H9 (cell line): ENCODE results near the gene CTNNBL1. TPM values are rescaled to one million over a fixed set of nuclear protein-coding genes. Genes with fewer than 3 reads are reported as not detected.

Experiments used
- DNase-seq: peaks from one replicate; pipeline ENCODE4 v3.0.0-alpha.2; 2017
- H2AFZ ChIP-seq: one replicate; pipeline ENCODE4 v1.6.1; 2013; ENCODE audit warnings: mild to moderate bottlenecking, low read length, control low read depth, moderate library complexity
- H2AK5ac ChIP-seq: 2 replicates; pipeline ENCODE4 v1.6.1; 2013; ENCODE audit warnings: low read length, control low read depth, mixed read lengths; ENCODE audit not compliant: insufficient read length
- H2BK120ac ChIP-seq: one replicate; pipeline ENCODE4 v1.6.1; 2013; ENCODE audit warnings: low read depth, mild to moderate bottlenecking, low read length, control low read depth, inconsistent platforms; ENCODE audit not compliant: poor library complexity, severe bottlenecking
- H2BK12ac ChIP-seq: 2 replicates; pipeline ENCODE4 v1.6.1; 2013; ENCODE audit warnings: low read length, control low read depth, mixed read lengths, low read depth; ENCODE audit not compliant: insufficient read length
- H2BK15ac ChIP-seq: 2 replicates; pipeline ENCODE4 v1.6.1; 2013; ENCODE audit warnings: low read depth, low read length, control low read depth
- H2BK20ac ChIP-seq: one replicate; pipeline ENCODE4 v1.6.1; 2013; ENCODE audit warnings: low read depth, mild to moderate bottlenecking, low read length, control low read depth, inconsistent platforms; ENCODE audit not compliant: poor library complexity, severe bottlenecking
- H2BK5ac ChIP-seq: 2 replicates; pipeline ENCODE4 v1.6.1; 2013; ENCODE audit warnings: low read length, control low read depth, mixed read lengths; ENCODE audit not compliant: insufficient read length
- H3K14ac ChIP-seq: 2 replicates; pipeline ENCODE4 v1.6.1; 2013; ENCODE audit warnings: low read length, control low read depth; ENCODE audit not compliant: insufficient read depth
- H3K18ac ChIP-seq: 2 replicates; pipeline ENCODE4 v1.6.1; 2013; ENCODE audit warnings: low read depth, mild to moderate bottlenecking, mixed read lengths, low read length, control low read depth; ENCODE audit not compliant: insufficient read length
- H3K23ac ChIP-seq: 2 replicates; pipeline ENCODE4 v1.6.1; 2013; ENCODE audit warnings: low read length, control low read depth, mixed read lengths, low read depth; ENCODE audit not compliant: insufficient read length
- H3K23me2 ChIP-seq: 2 replicates; pipeline ENCODE4 v1.6.1; 2013; ENCODE audit warnings: low read depth, mild to moderate bottlenecking, mixed read lengths, low read length, control low read depth; ENCODE audit not compliant: insufficient read length, poor library complexity, severe bottlenecking
- H3K27ac ChIP-seq: 2 replicates; pipeline ENCODE4 v1.5.1; 2013; ENCODE audit warnings: low read length, control low read depth, mixed read lengths, low read depth; ENCODE audit not compliant: insufficient read length
- H3K27me3 ChIP-seq: 2 replicates; pipeline ENCODE4 v1.6.1; 2013; ENCODE audit warnings: low read length, control low read depth, inconsistent platforms; ENCODE audit not compliant: insufficient read depth
- H3K4ac ChIP-seq: 2 replicates; pipeline ENCODE4 v1.6.1; 2013; ENCODE audit warnings: low read depth, mild to moderate bottlenecking, control low read depth, inconsistent platforms, low read length, moderate library complexity
- H3K4me1 ChIP-seq: 2 replicates; pipeline ENCODE4 v1.6.1; 2013; ENCODE audit warnings: low read length, control low read depth, inconsistent platforms; ENCODE audit not compliant: insufficient read depth
- H3K4me2 ChIP-seq: 2 replicates; pipeline ENCODE4 v1.6.1; 2013; ENCODE audit warnings: low read length, control low read depth, mixed read lengths; ENCODE audit not compliant: insufficient read length, insufficient read depth
- H3K56ac ChIP-seq: 2 replicates; pipeline ENCODE4 v1.6.1; 2013; ENCODE audit warnings: low read depth, mild to moderate bottlenecking, mixed read lengths, low read length, control low read depth; ENCODE audit not compliant: insufficient read length
- H3K79me1 ChIP-seq: 2 replicates; pipeline ENCODE4 v1.6.1; 2013; ENCODE audit warnings: low read depth, mild to moderate bottlenecking, moderate library complexity, low read length, control low read depth, inconsistent platforms; ENCODE audit not compliant: insufficient read depth, poor library complexity, severe bottlenecking
- H3K79me2 ChIP-seq: 2 replicates; pipeline ENCODE4 v1.6.1; 2013; ENCODE audit warnings: low read length, control low read depth, inconsistent platforms; ENCODE audit not compliant: insufficient read depth
- H3K9ac ChIP-seq: 2 replicates; pipeline ENCODE4 v1.6.1; 2013; ENCODE audit warnings: low read length, control low read depth, mixed read lengths; ENCODE audit not compliant: insufficient read length; ENCODE audit errors: extremely low read depth
- H3K9me3 ChIP-seq: one replicate; pipeline ENCODE4 v1.6.1; 2013; ENCODE audit warnings: low read depth, low read length, inconsistent platforms; ENCODE audit not compliant: control insufficient read depth
- H3T11ph ChIP-seq: one replicate; pipeline ENCODE4 v1.6.1; 2013; ENCODE audit warnings: mild to moderate bottlenecking, low read length, control low read depth, inconsistent platforms
- H4K20me1 ChIP-seq: one replicate; pipeline ENCODE4 v1.6.1; 2013; ENCODE audit not compliant: control insufficient read depth, insufficient read length, insufficient read depth
- H4K5ac ChIP-seq: 2 replicates; pipeline ENCODE4 v1.6.1; 2013; ENCODE audit warnings: low read depth, mild to moderate bottlenecking, mixed read lengths, low read length, control low read depth; ENCODE audit not compliant: insufficient read length
- H4K8ac ChIP-seq: replicated peaks from 2 replicates; pipeline ENCODE4 v1.6.1; 2013; ENCODE audit warnings: low read length, control low read depth, mixed read lengths, low read depth; ENCODE audit not compliant: insufficient read length
- H4K91ac ChIP-seq: 2 replicates; pipeline ENCODE4 v1.6.1; 2013; ENCODE audit warnings: low read depth, mild to moderate bottlenecking, moderate library complexity, mixed read lengths, low read length, control low read depth; ENCODE audit not compliant: insufficient read length
- H3K27ac Mint-ChIP-seq, 3 experiments: 2 replicates in 2 of 3; 3 replicates in 1 of 3; pipeline ENCODE4 v1.8.0; 2020 to 2021; ENCODE audit warnings: mixed read lengths in 3 of 3, mild to moderate bottlenecking in 1 of 3, moderate library complexity in 1 of 3
- H3K27me3 Mint-ChIP-seq: 2 replicates; pipeline ENCODE4 v1.8.0; 2021; ENCODE audit warnings: low read depth, mild to moderate bottlenecking, moderate library complexity, mixed read lengths
- H3K36me3 Mint-ChIP-seq, 3 experiments: 2 replicates in 2 of 3; 3 replicates in 1 of 3; pipeline ENCODE4 v1.8.0; 2020 to 2021; ENCODE audit warnings: low read depth in 3 of 3, mixed read lengths in 3 of 3; ENCODE audit not compliant: insufficient read depth in 1 of 3
- H3K4me1 Mint-ChIP-seq, 2 experiments: 2 replicates each; pipeline ENCODE4 v1.8.0; 2020; ENCODE audit warnings: mixed read lengths in 2 of 2
- H3K4me3 Mint-ChIP-seq, 2 experiments: 2 replicates in 1 of 2; 3 replicates in 1 of 2; pipeline ENCODE4 v1.8.0; 2020 to 2021; ENCODE audit warnings: mild to moderate bottlenecking in 2 of 2, mixed read lengths in 2 of 2, moderate library complexity in 1 of 2
- H3K9me3 Mint-ChIP-seq, 2 experiments: 2 replicates in 1 of 2; 3 replicates in 1 of 2; pipeline ENCODE4 v1.8.0; 2020; ENCODE audit warnings: mild to moderate bottlenecking in 2 of 2, mixed read lengths in 2 of 2, moderate library complexity in 1 of 2
- CTCF ChIP-seq: fragments of 200-600 bp; sonication (generic); conservative IDR thresholded peaks from 3 replicates; pipeline ENCODE4 v1.8.0; 2021; ENCODE audit warnings: antibody characterized with exemption, mild to moderate bottlenecking
- WGBS: extraction: QIAGEN DNeasy Blood & Tissue Kit; methylation state at CpG from one replicate; pipeline ENCODE4 v1.1.7; 2013; ENCODE audit warnings: missing lambda C conversion rate, low lambda C conversion rate, mixed read lengths; ENCODE audit not compliant: insufficient read length; ENCODE audit errors: extremely low coverage; 5-methylcytosine and 5-hydroxymethylcytosine counted together
- total RNA-seq: library from RNA; stranded (reverse); gene quantifications from 2 replicates; pipeline ENCODE4 v1.2.1, GENCODE V29; 2021

The CTNNBL1 gene
- total RNA-seq, 1 experiment from 2014 or later = 67.2 TPM

- TF ChIP-seq CTCF = no peak
- Mint-ChIP-seq H3K27ac (peak overlapping the region; percentile 0 to 8 (median 1); a peak in 3 of 7 replicates), H3K27me3 (no peaks in the 10 kb centered on the region), H3K4me3 (no peak overlapping the region), H3K9me3 (no peaks in the 10 kb centered on the region), H3K4me1 (0 out of 4 replicates have a peak, but pooled peaks cover 0 to 5% of the 10 kb centered on the region in 2 experiments), H3K36me3 (peaks cover under 1 to 3% (median 3%) of the 10 kb centered on the region in 3 experiments; a peak in 4 of 7 replicates)
- Histone ChIP-seq H2BK20ac (no peak overlapping the region), H3K14ac (no peak overlapping the region), H2BK12ac (no peak overlapping the region), H4K91ac (no peak overlapping the region), H3K9ac (no peak overlapping the region), H3K56ac (no peak overlapping the region), H4K8ac (no peak overlapping the region), H3K79me2 (no peaks in the 10 kb centered on the region), H3K23ac (no peak overlapping the region), H2BK5ac (no peak overlapping the region), H3K4ac (no peak overlapping the region), H3K79me1 (no peaks in the 10 kb centered on the region), H3K4me1 (no peaks in the 10 kb centered on the region), H4K5ac (no peak overlapping the region), H2BK120ac (no peak overlapping the region), H3K23me2 (no peaks in the 10 kb centered on the region), H2BK15ac (no peak overlapping the region), H4K20me1 (no peaks in the 10 kb centered on the region), H3K27me3 (no peaks in the 10 kb centered on the region), H2AFZ (no peak overlapping the region), H3K27ac (no peak overlapping the region), H3K18ac (no peak overlapping the region), H3T11ph (no peak overlapping the region), H2AK5ac (no peak overlapping the region), H3K9me3 (no peaks in the 10 kb centered on the region), H3K4me2 (no peak overlapping the region)
- no CpG with 5 or more reads among the region's 4 CpGs for WGBS
- DNase-seq = no peak
Measured at GRCh38 chr20:37797669-37798175, 103.9 kb downstream of the CTNNBL1 start.
